Neural progenitor cell (in vitro differentiated cells): ENCODE measurements around the gene GUCY2C.

Source experiments
- EZH2 ChIP-seq: fragments of 200-600 bp; sonication (generic); IDR thresholded peaks from 2 replicates; pipeline ENCODE4 v1.6.1; 2017; ENCODE audit warnings: antibody characterized with exemption, mild to moderate bottlenecking, moderate library complexity
- EZH2phosphoT487 ChIP-seq: fragments of 200-600 bp; sonication (generic); IDR thresholded peaks from 2 replicates; pipeline ENCODE4 v1.6.1; 2017; ENCODE audit warnings: antibody characterized with exemption
- TF ChIP-seq, protein P1 (sequence below): fragments of 200-600 bp; sonication (generic); IDR thresholded peaks from 2 replicates; pipeline ENCODE4 v1.5.1; 2017; ENCODE audit warnings: antibody characterized with exemption, mild to moderate bottlenecking

DNA sequence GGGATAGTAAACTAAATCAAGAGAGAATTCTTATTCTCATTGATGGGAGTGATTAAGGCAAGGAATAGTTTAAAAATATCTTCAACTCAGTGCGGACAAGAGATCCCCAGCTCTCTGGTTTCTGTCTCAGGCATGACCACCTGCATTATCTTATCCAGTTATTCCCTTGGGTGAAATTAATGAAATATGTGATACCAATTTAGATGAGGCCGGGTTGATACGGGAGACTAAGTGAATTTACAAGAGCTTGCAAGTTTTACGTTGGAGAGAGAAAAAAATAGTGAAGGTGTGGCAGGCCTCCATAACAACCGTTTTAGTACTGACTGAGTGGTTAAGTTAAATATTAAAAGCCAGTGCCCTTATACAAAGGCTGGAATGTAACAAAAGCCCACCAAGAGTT, 67.6 kb downstream of the GUCY2C start:
- no peak for TF ChIP-seq EZH2
- TF ChIP-seq, protein P1, sequence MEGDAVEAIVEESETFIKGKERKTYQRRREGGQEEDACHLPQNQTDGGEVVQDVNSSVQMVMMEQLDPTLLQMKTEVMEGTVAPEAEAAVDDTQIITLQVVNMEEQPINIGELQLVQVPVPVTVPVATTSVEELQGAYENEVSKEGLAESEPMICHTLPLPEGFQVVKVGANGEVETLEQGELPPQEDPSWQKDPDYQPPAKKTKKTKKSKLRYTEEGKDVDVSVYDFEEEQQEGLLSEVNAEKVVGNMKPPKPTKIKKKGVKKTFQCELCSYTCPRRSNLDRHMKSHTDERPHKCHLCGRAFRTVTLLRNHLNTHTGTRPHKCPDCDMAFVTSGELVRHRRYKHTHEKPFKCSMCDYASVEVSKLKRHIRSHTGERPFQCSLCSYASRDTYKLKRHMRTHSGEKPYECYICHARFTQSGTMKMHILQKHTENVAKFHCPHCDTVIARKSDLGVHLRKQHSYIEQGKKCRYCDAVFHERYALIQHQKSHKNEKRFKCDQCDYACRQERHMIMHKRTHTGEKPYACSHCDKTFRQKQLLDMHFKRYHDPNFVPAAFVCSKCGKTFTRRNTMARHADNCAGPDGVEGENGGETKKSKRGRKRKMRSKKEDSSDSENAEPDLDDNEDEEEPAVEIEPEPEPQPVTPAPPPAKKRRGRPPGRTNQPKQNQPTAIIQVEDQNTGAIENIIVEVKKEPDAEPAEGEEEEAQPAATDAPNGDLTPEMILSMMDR, result no peak
- TF ChIP-seq EZH2phosphoT487, result no peak
